ELF-1 (cell line): Measurements from ENCODE around the gene PTGIR.

Experiments
- DNase-seq: peaks from one replicate; pipeline ENCODE4 v3.0.0-alpha.2; 2016; ENCODE audit warnings: low read depth, low spot score

The PTGIR gene

GRCh38 chr19:46624958-46625661 lies at the start of gene PTGIR:
Gene PTGIR, minus strand, starts transcription at chr19:46625089. Its CDS starts 864 bp downstream, at chr19:46624225.
- DNase-seq: no peak

GRCh38 chr19:46670813-46671212 lies 45.9 kb upstream of the PTGIR start:
- DNase-seq: no peak

GRCh38 chr19:46668662-46669061 lies 43.8 kb upstream of the PTGIR start:
- no peak for DNase-seq

- no peak for DNase-seq
Measured at GRCh38 chr19:46665072-46665471, 40.2 kb upstream of the PTGIR start.

- DNase-seq: peak; percentile 91
Measured at GRCh38 chr19:46661735-46662592, 37.1 kb upstream of the PTGIR start.

GRCh38 chr19:46661020-46661731 lies 36.3 kb upstream of the PTGIR start, which contains the start of gene DACT3:
Gene DACT3, minus strand, starts transcription at chr19:46661182. Its CDS starts 118 bp downstream, at chr19:46661064.
- DNase-seq: peak; percentile 100

GRCh38 chr19:46660551-46661019 lies 35.7 kb upstream of the PTGIR start:
- DNase-seq: peak; percentile 28

- peak; percentile 38 for DNase-seq
Measured at GRCh38 chr19:46660008-46660517, 35.2 kb upstream of the PTGIR start.

GRCh38 chr19:46659151-46660007 lies 34.5 kb upstream of the PTGIR start:
- DNase-seq: peak; percentile 66

GRCh38 chr19:46656541-46656940 lies 31.7 kb upstream of the PTGIR start:
- no peak for DNase-seq

GRCh38 chr19:46654621-46655152 lies 29.8 kb upstream of the PTGIR start:
- DNase-seq: no peak

- no peak for DNase-seq
Measured at GRCh38 chr19:46650445-46650844, 25.6 kb upstream of the PTGIR start.

GRCh38 chr19:46648961-46649960 lies 24.4 kb upstream of the PTGIR start:
- DNase-seq: no peak

- DNase-seq: no peak
Measured at GRCh38 chr19:46648060-46648960, 23.4 kb upstream of the PTGIR start.

- DNase-seq: no peak
Measured at GRCh38 chr19:46646402-46646801, 21.5 kb upstream of the PTGIR start.

- DNase-seq: no peak
Measured at GRCh38 chr19:46644720-46645119, 19.8 kb upstream of the PTGIR start.

GRCh38 chr19:46640656-46641055 lies 15.8 kb upstream of the PTGIR start:
- no peak for DNase-seq
